ENCODE results near the gene C1QL4.
"Not testable (repeated sequence)": the region's sequence is repeated elsewhere in the genome, so short reads cannot be mapped to it uniquely, and the experiment has no call there.

Gene C1QL4

GRCh38 chr12:49293056-49293956 is 43.7 kb downstream of the C1QL4 start:
- DNase-seq = peak in 18 of 42 donors; percentile 7 to 55 (median 32)
- intact Hi-C loops (cut with DNase I) = no loop called here

DNA sequence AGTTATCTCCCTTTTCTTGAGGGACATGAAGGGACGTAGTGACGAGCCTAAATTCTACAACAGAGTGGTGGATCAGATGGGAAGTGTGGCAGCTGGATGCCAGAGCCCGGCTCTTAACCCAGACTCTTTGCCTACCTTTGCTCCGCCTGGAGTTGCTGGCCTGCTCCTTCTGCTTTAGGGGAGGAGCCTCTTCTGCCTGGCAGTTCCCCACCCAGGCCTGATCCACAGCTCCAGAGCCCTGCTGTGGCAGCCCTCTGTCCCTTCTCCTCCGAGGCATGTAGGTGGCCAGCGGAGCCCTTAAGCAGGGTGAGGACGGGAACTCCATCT is 44.3 kb downstream of the C1QL4 start:
- DNase-seq = peak in 1 of 42 donors; percentile 17

GRCh38 chr12:49288922-49289555 is 47.9 kb downstream of the C1QL4 start:
- intact Hi-C loops (cut with DNase I) = no loop called here
- peak in 1 of 42 donors; percentile 21 for DNase-seq

More for the DNA sequence above, 44.3 kb downstream of the C1QL4 start:
- intact Hi-C loops (cut with DNase I) = no loop called here

DNA sequence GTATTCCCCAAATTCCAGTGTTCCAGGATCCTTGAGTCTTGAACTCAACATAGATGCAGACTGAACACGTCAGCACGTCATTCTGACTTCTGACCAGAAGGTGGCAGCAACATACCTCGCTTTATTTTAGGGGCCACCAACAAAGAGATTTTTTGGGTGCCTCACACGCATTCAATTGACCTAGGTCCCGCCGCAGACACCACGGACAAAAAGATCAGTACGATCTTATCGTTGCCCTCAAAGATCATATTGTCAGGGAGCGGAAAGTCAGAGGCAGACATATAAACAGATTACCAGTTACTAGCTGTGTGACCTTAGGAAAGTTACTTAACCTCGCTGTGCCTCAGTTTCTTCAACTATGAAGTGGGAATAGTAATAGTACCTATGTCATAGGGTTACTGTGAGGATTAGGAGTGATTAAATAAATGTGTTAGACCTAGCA is 48.6 kb downstream of the C1QL4 start:
- intact Hi-C loops (cut with DNase I) = no loop called here
- DNase-seq = peak in 41 of 42 donors; percentile 19 to 86 (median 66)

DNA sequence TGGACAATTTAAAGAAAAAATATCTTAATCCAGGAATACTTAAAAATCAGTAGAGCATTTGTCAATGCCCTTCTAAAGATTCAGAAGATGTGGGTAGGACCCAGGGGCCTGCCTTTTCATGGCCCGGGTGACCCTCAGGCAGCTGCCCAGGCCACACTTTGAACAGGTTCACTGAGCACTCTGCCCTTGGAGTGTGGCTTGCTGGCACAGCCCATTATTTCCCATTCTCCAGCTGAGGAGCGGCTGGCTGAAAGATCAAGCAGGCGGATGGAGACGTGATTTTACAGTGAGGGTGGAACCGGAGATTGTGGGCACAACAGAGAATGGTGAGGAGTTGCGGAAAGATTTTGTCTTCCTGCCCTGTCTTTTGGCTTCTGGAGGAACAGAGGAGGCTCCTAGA is 49.1 kb downstream of the C1QL4 start:
- intact Hi-C loops (cut with DNase I) = no loop called here
- peak in 1 of 42 donors; percentile 6 for DNase-seq

DNA sequence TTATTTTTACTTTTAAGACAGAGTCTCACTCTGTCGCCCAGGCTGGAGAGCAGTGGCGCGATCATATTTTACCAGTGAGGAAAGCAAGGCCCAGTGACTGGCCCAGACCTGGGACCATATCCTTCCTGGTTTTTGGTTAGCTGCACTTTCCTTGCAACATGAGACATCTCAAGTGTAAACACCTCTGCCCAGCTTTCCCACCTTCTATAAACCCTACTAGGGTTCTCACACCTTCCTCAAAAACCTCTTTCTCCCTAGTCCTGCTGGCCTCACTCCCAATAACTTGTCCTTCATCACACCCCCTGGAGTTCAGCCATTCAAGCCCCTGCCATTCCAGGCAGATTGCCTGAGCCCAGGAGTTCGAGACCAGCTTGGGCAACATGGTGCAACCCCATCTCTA is 52.3 kb downstream of the C1QL4 start:
- DNase-seq = no peak
- intact Hi-C loops (cut with DNase I) = no loop called here

GRCh38 chr12:49283541-49284429 is 53.2 kb downstream of the C1QL4 start:
- intact Hi-C loops (cut with DNase I) = no loop called here
- no peak for DNase-seq

DNA sequence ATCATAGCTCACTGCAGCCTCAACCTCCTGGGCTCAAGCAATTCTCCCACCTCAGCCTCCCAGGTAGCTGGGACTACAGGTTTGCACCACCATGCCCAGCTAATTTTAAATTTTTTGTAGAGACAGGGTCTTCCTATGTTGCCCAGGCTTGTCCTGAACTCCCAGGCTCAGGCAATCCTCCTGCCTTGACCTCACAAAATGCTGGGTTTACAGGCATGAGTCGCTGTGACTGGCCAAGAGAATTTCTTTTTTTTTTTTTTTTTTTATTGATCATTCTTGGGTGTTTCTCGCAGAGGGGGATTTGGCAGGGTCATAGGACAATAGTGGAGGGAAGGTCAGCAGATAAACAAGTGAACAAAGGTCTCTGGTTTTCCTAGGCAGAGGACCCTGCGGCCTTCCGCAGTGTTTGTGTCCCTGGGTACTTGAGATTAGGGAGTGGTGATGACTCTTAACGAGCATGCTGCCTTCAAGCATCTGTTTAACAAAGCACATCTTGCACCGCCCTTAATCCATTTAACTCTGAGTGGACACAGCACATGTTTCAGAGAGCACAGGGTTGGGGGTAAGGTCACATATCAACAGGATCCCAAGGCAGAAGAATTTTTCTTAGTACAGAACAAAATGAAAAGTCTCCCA is 54.1 kb downstream of the C1QL4 start:
- intact Hi-C loops (cut with DNase I); DNase-seq: not testable (repeated sequence)
